GM10248 (cell line): Measurements from ENCODE around the gene TRAF3IP1.
"Not testable (repeated sequence)": the region's sequence is repeated elsewhere in the genome, so short reads cannot be mapped to it uniquely, and the experiment has no call there.

Experiments
- CTCF ChIA-PET: fragments of 300-600 bp; sonication (Branson Sonifier 250); formaldehyde crosslinking; extraction: SDS; loops from one replicate; lab custom pipeline; 2021; ENCODE audit warnings: antibody characterized with exemption; lab: Yijun Ruan, JAX
- POLR2A ChIA-PET: fragments of 350-650 bp; sonication (Branson Sonifier 250); formaldehyde crosslinking; extraction: SDS; loops from one replicate; lab custom pipeline; 2020; ENCODE audit warnings: antibody characterized with exemption; lab: Yijun Ruan, JAX
- DNase-seq: peaks from one replicate; pipeline ENCODE4 v3.0.0; 2012; ENCODE audit errors: extremely low spot score
- TF ChIP-seq, protein P1 (sequence below): IDR thresholded peaks from 2 replicates; pipeline ENCODE4 v1.5.1; 2012; ENCODE audit warnings: mild to moderate bottlenecking, low read depth; ENCODE audit errors: extremely low read depth, missing control alignments, control extremely low read depth

Gene TRAF3IP1

DNA sequence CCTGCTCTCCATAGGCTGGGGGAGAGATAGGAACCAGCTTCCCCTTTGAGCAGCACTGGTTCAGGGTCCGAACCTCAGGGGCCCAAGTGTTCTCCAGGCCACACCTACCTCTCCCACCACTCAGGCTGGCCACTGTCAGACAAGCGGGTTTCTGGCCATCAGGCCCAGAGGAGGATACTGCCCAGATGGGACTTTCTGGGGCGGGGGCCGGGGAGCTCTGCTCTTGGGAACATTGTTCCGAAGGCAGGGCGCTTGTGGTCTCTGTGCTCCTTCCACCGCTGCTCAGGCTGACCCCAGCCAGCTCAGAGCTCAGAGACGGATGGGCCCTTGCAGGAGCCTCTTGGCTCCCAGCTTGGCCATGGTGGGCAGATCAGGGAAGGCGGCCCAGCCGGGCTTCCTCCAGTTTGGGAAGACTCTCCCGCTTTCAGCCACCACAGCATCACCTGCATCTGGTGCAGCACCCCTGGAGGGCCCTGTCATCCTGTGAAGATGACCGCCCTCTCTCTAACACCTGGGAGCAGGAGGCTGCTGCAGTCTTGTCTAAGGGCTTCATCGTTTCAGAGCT, 5.2 kb upstream of the TRAF3IP1 start:
- POLR2A ChIA-PET, result no interaction called here
- TF ChIP-seq, protein P1, sequence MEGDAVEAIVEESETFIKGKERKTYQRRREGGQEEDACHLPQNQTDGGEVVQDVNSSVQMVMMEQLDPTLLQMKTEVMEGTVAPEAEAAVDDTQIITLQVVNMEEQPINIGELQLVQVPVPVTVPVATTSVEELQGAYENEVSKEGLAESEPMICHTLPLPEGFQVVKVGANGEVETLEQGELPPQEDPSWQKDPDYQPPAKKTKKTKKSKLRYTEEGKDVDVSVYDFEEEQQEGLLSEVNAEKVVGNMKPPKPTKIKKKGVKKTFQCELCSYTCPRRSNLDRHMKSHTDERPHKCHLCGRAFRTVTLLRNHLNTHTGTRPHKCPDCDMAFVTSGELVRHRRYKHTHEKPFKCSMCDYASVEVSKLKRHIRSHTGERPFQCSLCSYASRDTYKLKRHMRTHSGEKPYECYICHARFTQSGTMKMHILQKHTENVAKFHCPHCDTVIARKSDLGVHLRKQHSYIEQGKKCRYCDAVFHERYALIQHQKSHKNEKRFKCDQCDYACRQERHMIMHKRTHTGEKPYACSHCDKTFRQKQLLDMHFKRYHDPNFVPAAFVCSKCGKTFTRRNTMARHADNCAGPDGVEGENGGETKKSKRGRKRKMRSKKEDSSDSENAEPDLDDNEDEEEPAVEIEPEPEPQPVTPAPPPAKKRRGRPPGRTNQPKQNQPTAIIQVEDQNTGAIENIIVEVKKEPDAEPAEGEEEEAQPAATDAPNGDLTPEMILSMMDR, result no peak
- no peak for DNase-seq
- CTCF ChIA-PET, result interaction anchor here (1.8 kb wide), 1 partner anchor 10 kb away, joined by 5 read pairs; no protein-coding TSS in a partner anchor

- peak; percentile 29 for DNase-seq
- ChIA-PET POLR2A (no interaction called here), CTCF (no interaction called here)
- TF ChIP-seq, protein P1, result no peak
Observed at GRCh38 chr2:238320648-238321281, 447 bp downstream of the TRAF3IP1 start.

DNA sequence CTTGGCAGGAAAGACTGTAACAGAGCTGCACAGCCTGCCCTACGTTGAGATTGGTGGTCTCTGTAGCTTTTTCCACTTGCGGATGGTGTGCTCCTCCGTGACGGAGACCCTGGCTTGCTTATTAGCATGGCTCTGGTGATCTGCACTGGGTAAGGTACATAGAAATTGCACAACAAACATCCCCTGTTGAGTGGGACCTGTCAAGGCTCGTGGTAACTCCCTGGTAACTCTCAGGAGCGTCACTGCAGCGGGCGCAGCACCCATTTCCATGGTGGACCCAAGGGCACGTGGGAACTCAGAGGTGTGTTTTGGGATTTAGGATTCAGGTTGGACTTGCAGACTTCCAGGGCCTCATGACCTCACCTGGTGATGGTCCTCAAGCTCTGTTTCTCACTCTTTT, 1.1 kb downstream of the TRAF3IP1 start:
- DNase-seq, result no peak
- ChIA-PET POLR2A (interaction anchor here (0.6 kb wide), 1 partner anchor 415 kb away, joined by 4 read pairs; no protein-coding TSS in a partner anchor), CTCF (no interaction called here)
- TF ChIP-seq, protein P1, result no peak

DNA sequence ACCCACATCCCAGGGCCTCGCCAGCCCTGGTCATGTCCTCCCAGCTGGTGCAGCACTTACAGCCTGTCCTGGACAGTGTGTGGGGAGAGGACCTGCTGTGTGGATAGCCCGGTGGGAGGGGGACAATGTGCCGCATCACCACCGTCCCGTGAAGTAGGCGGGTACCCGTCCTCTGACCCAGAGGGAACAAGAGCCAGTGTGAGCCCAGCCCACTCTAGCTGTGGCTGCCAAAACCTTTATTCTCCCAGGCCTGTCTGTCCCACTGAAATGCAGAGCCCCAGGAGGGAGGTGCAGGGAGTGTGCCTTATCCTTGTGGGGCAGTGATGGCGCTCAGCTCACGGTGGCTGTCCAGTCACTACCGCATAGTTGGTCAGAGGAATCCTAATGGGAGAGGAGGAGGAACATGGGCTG, 1.7 kb downstream of the TRAF3IP1 start:
- TF ChIP-seq, protein P1, result no peak
- CTCF ChIA-PET, result interaction anchor here (1.6 kb wide), 1 partner anchor 31 kb away, joined by 3 read pairs; no protein-coding TSS in a partner anchor
- DNase-seq, result no peak
- POLR2A ChIA-PET, result no interaction called here

- CTCF ChIA-PET, result interaction anchor here (1.7 kb wide), 1 partner anchor 16 kb away, joined by 3 read pairs; no protein-coding TSS in a partner anchor
- POLR2A ChIA-PET, DNase-seq: not testable (repeated sequence)
Observed at GRCh38 chr2:238324248-238324647, 3.9 kb downstream of the TRAF3IP1 start.

GRCh38 chr2:238325694-238326093, 5.4 kb downstream of the TRAF3IP1 start:
- ChIA-PET CTCF (interaction anchor here (1.6 kb wide), 1 partner anchor 10 kb away, joined by 3 read pairs; no protein-coding TSS in a partner anchor), POLR2A (no interaction called here)
- DNase-seq, result no peak
- TF ChIP-seq, protein P1, result no peak

DNA sequence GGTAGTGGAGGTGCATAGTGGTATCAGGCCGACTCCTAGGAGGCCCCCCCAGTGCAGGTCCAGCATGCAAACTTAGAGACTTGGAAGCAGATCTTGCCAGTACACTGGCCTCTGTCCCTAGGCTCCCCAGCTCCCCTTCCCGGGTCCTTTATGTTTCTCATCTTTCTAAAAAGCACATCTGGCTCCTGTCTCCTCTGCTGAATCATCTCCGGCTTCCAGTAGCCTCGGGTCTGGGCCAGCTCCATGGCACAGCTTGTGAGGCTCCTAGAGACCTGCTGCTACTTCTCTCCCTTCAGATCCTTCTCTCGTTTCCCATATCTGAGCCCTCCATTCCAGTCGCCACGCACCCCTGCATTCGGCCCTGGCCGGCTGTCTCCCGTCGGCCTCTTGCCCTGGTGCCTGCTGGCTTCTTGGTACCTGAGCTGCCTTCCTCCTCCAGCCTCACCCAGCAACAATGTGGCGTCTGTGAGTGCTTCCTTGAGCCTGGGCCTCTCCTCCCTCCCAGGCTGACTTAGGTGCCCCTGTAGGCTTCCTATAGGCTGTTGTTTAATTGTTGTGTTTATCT, 6.6 kb downstream of the TRAF3IP1 start:
- ChIA-PET CTCF (no interaction called here), POLR2A (no interaction called here)
- TF ChIP-seq, protein P1, result no peak
- DNase-seq, result no peak
